A549 (cell line): ENCODE measurements around the gene ADAMTS19. TPM values are rescaled to one million over a fixed set of nuclear protein-coding genes. Genes with fewer than 3 reads are reported as not detected.

Experiments
- ATAC-seq, 2 experiments: fragments of 200-7000 bp in 1 of 2; fragments of >200 bp in 1 of 2; cut with Nextera tagmentation in 1 of 2; cut with Tn5 transposase in 1 of 2; 3 replicates each; pipeline versions ENCODE4 v1.8.0 to v1.9.1; 2018 to 2020; ENCODE audit warnings: mild to moderate bottlenecking in 1 of 2, moderate library complexity in 1 of 2
- CTCF ChIA-PET: fragments of 300-600 bp; sonication (Branson Sonifier 250); formaldehyde crosslinking; extraction: SDS; loops from one replicate; lab custom pipeline; 2021; ENCODE audit warnings: antibody characterized with exemption, inconsistent platforms; lab: Yijun Ruan, JAX
- POLR2A ChIA-PET: fragments of 350-600 bp; formaldehyde crosslinking; extraction: SDS; loops from one replicate; lab custom pipeline; 2021; ENCODE audit warnings: antibody characterized with exemption, inconsistent platforms; lab: Yijun Ruan, JAX
- DNase-seq, 2 experiments: peaks; one replicate each; pipeline versions ENCODE4 v3.0.0 to v3.0.0-alpha.2; 2011 to 2016; ENCODE audit warnings: low read depth in 1 of 2, low spot score in 1 of 2
- FAIRE-seq: peaks from 2 replicates; lab custom pipeline; 2011; peaks lifted over from hg19 to GRCh38; lab: Jason Lieb, UNC
- H3K27ac ChIP-seq, 2 experiments: fragments of >200 bp; sonication (Bioruptor Twin); formaldehyde crosslinking; 3 replicates each; pipeline ENCODE4 v1.5.1; 2016 to 2017
- H3K4me1 ChIP-seq: fragments of >200 bp; sonication (Bioruptor Twin); formaldehyde crosslinking; 3 replicates; pipeline ENCODE4 v1.6.1; 2016
- H3K4me2 ChIP-seq: fragments of >200 bp; sonication (Bioruptor Twin); formaldehyde crosslinking; 3 replicates; pipeline ENCODE4 v1.6.1; 2016
- H3K4me3 ChIP-seq: fragments of >200 bp; sonication (Bioruptor Twin); formaldehyde crosslinking; 3 replicates; pipeline ENCODE4 v1.5.1; 2016
- H3K9me3 ChIP-seq: fragments of >200 bp; sonication (Bioruptor Twin); formaldehyde crosslinking; 3 replicates; pipeline ENCODE4 v1.6.1; 2016
- BHLHE40 ChIP-seq: IDR thresholded peaks from 2 replicates; pipeline ENCODE4 v1.6.1; 2012; ENCODE audit warnings: low read depth, low read length, inconsistent platforms
- CBX2 ChIP-seq: fragments of 200-600 bp; sonication (generic); IDR thresholded peaks from 2 replicates; pipeline ENCODE4 v1.6.1; 2016; ENCODE audit warnings: low read depth, mild to moderate bottlenecking, borderline replicate concordance
- CHD2 ChIP-seq: fragments of 150-350 bp; IDR thresholded peaks from 2 replicates; pipeline ENCODE4 v1.6.1; 2014; ENCODE audit warnings: low read length; ENCODE audit not compliant: partially characterized antibody
- EHF ChIP-seq: fragments of 250-450 bp; sonication (Bioruptor Pico); IDR thresholded peaks from 2 replicates; pipeline ENCODE4 v1.5.0; 2020; ENCODE audit warnings: mild to moderate bottlenecking
- GATA3 ChIP-seq: IDR thresholded peaks from 2 replicates; pipeline ENCODE4 v1.6.1; 2012; ENCODE audit warnings: borderline replicate concordance
- HDAC2 ChIP-seq: fragments of 200-600 bp; sonication (generic); IDR thresholded peaks from 2 replicates; pipeline ENCODE4 v1.6.1; 2016
- HEYL ChIP-seq: fragments of 250-450 bp; sonication (Bioruptor Pico); IDR thresholded peaks from 2 replicates; pipeline ENCODE4 v1.8.0; 2021; ENCODE audit warnings: mild to moderate bottlenecking, moderate library complexity
- HOXB5 ChIP-seq: fragments of 250-450 bp; sonication (Bioruptor Pico); IDR thresholded peaks from 2 replicates; pipeline ENCODE4 v1.5.0; 2020; ENCODE audit warnings: mild to moderate bottlenecking, moderate library complexity
- JUN ChIP-seq, 2 experiments: fragments of >200 bp; sonication (Bioruptor Twin); formaldehyde crosslinking; IDR thresholded peaks; 2 replicates in 1 of 2; 3 replicates in 1 of 2; pipeline ENCODE4 v1.6.1; 2016 to 2017
- KDM1A ChIP-seq: fragments of 200-600 bp; sonication (generic); IDR thresholded peaks from 2 replicates; pipeline ENCODE4 v1.6.1; 2016; ENCODE audit warnings: low read depth, mild to moderate bottlenecking
- KDM5A ChIP-seq: fragments of 200-600 bp; sonication (generic); IDR thresholded peaks from 2 replicates; pipeline ENCODE4 v1.6.1; 2016; ENCODE audit warnings: antibody characterized with exemption, mild to moderate bottlenecking
- MYC ChIP-seq: IDR thresholded peaks from 2 replicates; pipeline ENCODE4 v1.6.1; 2012; ENCODE audit warnings: mild to moderate bottlenecking, inconsistent platforms, low read length, improper control_type of control experiment, borderline replicate concordance
- NFE2L2 ChIP-seq: fragments of 150-350 bp; conservative IDR thresholded peaks from 2 replicates; pipeline ENCODE4 v1.6.1; 2014; ENCODE audit warnings: low read length
- NR3C1 ChIP-seq: fragments of >200 bp; sonication (Bioruptor Twin); formaldehyde crosslinking; IDR thresholded peaks from 3 replicates; pipeline ENCODE4 v1.6.1; 2017
- PHF8 ChIP-seq: fragments of 200-600 bp; sonication (generic); IDR thresholded peaks from 2 replicates; pipeline ENCODE4 v1.6.1; 2016; ENCODE audit warnings: low read depth, mild to moderate bottlenecking, antibody characterized with exemption, moderate library complexity, borderline replicate concordance
- RAD21 ChIP-seq, 2 experiments: fragments of >200 bp in 1 of 2; sonication (Bioruptor Twin) in 1 of 2; formaldehyde crosslinking in 1 of 2; IDR thresholded peaks in 1 of 2; conservative IDR thresholded peaks in 1 of 2; 2 replicates in 1 of 2; 3 replicates in 1 of 2; pipeline ENCODE4 v1.6.1; 2012 to 2018; ENCODE audit warnings: inconsistent platforms in 1 of 2
- RFX5 ChIP-seq: fragments of 450-650 bp; IDR thresholded peaks from 2 replicates; pipeline ENCODE4 v1.7.1; 2014; ENCODE audit warnings: antibody characterized with exemption, mild to moderate bottlenecking, moderate library complexity
- SMC3 ChIP-seq: fragments of >200 bp; sonication (Bioruptor Twin); formaldehyde crosslinking; IDR thresholded peaks from 3 replicates; pipeline ENCODE4 v1.6.1; 2018; ENCODE audit warnings: inconsistent platforms
- ZFP36 ChIP-seq: fragments of 450-650 bp; IDR thresholded peaks from 2 replicates; pipeline ENCODE4 v1.6.1; 2014; ENCODE audit warnings: borderline replicate concordance; ENCODE audit not compliant: partially characterized antibody
- ZNF302 ChIP-seq: fragments of 250-450 bp; sonication (Bioruptor Pico); IDR thresholded peaks from 2 replicates; pipeline ENCODE4 v1.9.0; 2021; ENCODE audit warnings: inconsistent platforms, mild to moderate bottlenecking, moderate library complexity
- WGBS: methylation state at CpG from one replicate; pipeline ENCODE4 v1.1.6; 2017; ENCODE audit errors: missing lambda C conversion rate; 5-methylcytosine and 5-hydroxymethylcytosine counted together
- polyA minus RNA-seq: library from RNA; depleted of rRNA, polyadenylated mRNA; stranded (reverse); fragments of >200 nt; gene quantifications from 2 replicates; pipeline ENCODE4 v1.2.3, GENCODE V29; 2011; rRNA and poly(A)+ RNA removed
- polyA plus RNA-seq, 4 experiments: library from polyadenylated mRNA; depleted of rRNA in 3 of 4; stranded (reverse); fragments of >200 nt; fragmentation: RNase III in 1 of 4; extraction: RNeasy Plus Mini Kit Qiagen cat#74134 plus additional on column Dnase treatment in 1 of 4; gene quantifications; 2 replicates in 3 of 4; 3 replicates in 1 of 4; pipeline ENCODE4 v1.2.3, GENCODE V29; 2011 to 2017
- TF ChIP-seq, protein P1 (sequence below): IDR thresholded peaks from 2 replicates; pipeline ENCODE4 v1.6.1; 2012; ENCODE audit warnings: low read depth, borderline replicate concordance
- TF ChIP-seq, protein P2 (sequence below): IDR thresholded peaks from 2 replicates; pipeline ENCODE4 v1.6.1; 2012
- TF ChIP-seq, protein P3 (sequence below): fragments of >200 bp; sonication (Bioruptor Twin); formaldehyde crosslinking; IDR thresholded peaks from 3 replicates; pipeline ENCODE4 v1.6.1; 2016
- TF ChIP-seq, protein P4 (sequence below): fragments of 250-450 bp; sonication (Bioruptor Pico); IDR thresholded peaks from 2 replicates; pipeline ENCODE4 v1.5.0; 2020; ENCODE audit warnings: low read depth, mild to moderate bottlenecking, moderate library complexity

ADAMTS19 gene, protein sequence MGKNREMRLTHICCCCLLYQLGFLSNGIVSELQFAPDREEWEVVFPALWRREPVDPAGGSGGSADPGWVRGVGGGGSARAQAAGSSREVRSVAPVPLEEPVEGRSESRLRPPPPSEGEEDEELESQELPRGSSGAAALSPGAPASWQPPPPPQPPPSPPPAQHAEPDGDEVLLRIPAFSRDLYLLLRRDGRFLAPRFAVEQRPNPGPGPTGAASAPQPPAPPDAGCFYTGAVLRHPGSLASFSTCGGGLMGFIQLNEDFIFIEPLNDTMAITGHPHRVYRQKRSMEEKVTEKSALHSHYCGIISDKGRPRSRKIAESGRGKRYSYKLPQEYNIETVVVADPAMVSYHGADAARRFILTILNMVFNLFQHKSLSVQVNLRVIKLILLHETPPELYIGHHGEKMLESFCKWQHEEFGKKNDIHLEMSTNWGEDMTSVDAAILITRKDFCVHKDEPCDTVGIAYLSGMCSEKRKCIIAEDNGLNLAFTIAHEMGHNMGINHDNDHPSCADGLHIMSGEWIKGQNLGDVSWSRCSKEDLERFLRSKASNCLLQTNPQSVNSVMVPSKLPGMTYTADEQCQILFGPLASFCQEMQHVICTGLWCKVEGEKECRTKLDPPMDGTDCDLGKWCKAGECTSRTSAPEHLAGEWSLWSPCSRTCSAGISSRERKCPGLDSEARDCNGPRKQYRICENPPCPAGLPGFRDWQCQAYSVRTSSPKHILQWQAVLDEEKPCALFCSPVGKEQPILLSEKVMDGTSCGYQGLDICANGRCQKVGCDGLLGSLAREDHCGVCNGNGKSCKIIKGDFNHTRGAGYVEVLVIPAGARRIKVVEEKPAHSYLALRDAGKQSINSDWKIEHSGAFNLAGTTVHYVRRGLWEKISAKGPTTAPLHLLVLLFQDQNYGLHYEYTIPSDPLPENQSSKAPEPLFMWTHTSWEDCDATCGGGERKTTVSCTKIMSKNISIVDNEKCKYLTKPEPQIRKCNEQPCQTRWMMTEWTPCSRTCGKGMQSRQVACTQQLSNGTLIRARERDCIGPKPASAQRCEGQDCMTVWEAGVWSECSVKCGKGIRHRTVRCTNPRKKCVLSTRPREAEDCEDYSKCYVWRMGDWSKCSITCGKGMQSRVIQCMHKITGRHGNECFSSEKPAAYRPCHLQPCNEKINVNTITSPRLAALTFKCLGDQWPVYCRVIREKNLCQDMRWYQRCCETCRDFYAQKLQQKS
- polyA plus RNA-seq (2011; rRNA removed) (not detected in 2 replicates), polyA plus RNA-seq (2017; fragmentation: RNase III; extraction: RNeasy Plus Mini Kit Qiagen cat#74134 plus additional on column Dnase treatment) (not detected in 3 replicates), polyA minus RNA-seq (not detected in 2 replicates)
- not detected in 2 replicates for polyA plus RNA-seq (2012; cell fraction: cytosol; rRNA removed)
- not detected in 2 replicates for polyA plus RNA-seq (2012; cell fraction: nucleus; rRNA removed)

DNA sequence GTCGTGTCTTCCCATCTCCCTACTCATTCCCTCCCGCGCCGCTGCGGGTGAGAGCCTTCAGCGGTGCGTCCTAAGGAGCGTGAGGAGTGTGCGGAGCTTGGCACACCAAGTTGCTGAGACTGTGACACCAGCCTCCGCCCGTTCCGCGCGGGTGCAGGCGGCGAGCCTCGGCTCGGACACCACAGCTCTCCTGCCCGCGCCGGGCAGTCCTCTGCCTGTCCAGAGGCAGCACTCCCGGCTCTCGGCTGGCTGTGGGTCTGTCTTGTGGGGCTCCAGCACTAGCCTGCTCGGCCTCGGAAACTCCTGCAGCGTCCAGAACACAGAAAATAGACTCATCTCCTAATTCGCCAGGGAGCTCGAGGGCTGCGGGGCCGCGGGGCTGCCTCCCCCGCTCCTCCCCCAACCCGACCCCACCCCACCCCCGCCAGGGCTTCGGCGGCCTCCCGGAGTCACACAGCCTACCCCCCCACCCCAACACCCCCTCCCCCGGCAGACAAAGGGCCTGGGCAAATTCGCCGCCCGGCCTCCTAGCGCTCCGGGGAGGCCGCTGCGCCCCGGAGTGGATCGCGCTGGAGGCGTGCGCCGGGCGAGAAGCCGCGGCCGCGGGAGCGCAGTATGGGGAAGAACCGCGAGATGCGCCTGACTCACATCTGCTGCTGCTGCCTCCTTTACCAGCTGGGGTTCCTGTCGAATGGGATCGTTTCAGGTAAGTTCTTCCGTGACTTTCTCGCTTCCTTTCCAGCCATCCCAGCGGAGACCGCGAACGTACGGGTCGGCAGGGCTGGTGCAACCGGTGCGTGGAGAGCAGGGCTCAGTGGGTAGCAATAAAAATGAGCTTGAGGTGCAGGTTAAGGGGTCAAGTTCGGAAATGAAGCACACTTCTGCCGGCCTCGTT is at the start of gene ADAMTS19:
ADAMTS19 (plus strand) TSS at position 522 of the 895 bp plus-strand sequence; CDS start at position 616, 94 bp downstream.
- Histone ChIP-seq H3K4me3 (peak within 1 kb of the TSS; percentile 43), H3K27ac (peak within 1 kb of the TSS in 1 of 2 experiments; percentile 26; a peak in 1 of 6 replicates), H3K4me2 (peak within 1 kb of the TSS; percentile 98), H3K9me3 (no peaks in the 10 kb centered on the region), H3K4me1 (peaks cover 12% of the 10 kb centered on the region)
- FAIRE-seq (no peak), ATAC-seq (peak; percentile 81 to 89), DNase-seq (peak in 1 of 2 experiments; percentile 14)
- WGBS: 13% methylated on average over 60 of the region's 75 CpGs
- ChIA-PET POLR2A (no interaction called here), CTCF (interaction anchor here (1.7 kb wide), 1 partner anchor 19 kb away, joined by 4 read pairs; no protein-coding TSS in a partner anchor)
- no peak for TF ChIP-seq EHF
- peak; percentile 38 for TF ChIP-seq CHD2

DNA sequence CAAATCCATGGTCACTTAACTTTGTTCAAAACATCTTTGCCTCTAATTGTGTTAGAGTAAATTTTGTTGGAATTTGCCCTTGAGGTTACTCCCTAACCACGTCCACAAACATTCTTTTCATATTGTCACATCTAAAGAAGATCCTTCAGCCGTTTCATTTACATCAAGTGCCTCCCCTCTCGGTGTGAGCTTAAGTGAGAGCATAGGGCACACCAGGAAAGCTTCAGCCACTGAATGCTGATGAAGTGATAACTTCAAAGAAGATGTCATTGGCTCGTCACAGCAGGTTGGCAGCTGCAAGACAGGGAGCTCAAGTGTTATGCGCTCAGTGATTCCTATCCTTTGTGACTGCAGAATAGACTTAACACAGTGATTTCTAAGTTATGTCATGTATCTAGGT is 49.6 kb upstream of the ADAMTS19 start:
- DNase-seq (no peak), ATAC-seq (no peak), FAIRE-seq (no peak)
- H3K27ac ChIP-seq: no peak overlapping the region
- 15% methylated on average over 5 of the region's 5 CpGs for WGBS
- TF ChIP-seq NR3C1 (no peak), SMC3 (no peak), HDAC2 (no peak), ZNF302 (no peak), RFX5 (no peak), CBX2 (no peak), KDM1A (no peak), HOXB5 (no peak), KDM5A (no peak), BHLHE40 (no peak), NFE2L2 (no peak), GATA3 (no peak)
- TF ChIP-seq, protein P1, sequence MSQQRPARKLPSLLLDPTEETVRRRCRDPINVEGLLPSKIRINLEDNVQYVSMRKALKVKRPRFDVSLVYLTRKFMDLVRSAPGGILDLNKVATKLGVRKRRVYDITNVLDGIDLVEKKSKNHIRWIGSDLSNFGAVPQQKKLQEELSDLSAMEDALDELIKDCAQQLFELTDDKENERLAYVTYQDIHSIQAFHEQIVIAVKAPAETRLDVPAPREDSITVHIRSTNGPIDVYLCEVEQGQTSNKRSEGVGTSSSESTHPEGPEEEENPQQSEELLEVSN: no peak
- H3K4me3 ChIP-seq: no peak overlapping the region
- no peaks in the 10 kb centered on the region for H3K9me3 ChIP-seq
- no peak overlapping the region for H3K4me2 ChIP-seq
- no peaks in the 10 kb centered on the region for H3K4me1 ChIP-seq
- ChIA-PET CTCF (interaction anchor here (1.5 kb wide), 1 partner anchor 10 kb away, joined by 4 read pairs; no protein-coding TSS in a partner anchor), POLR2A (no interaction called here)

DNA sequence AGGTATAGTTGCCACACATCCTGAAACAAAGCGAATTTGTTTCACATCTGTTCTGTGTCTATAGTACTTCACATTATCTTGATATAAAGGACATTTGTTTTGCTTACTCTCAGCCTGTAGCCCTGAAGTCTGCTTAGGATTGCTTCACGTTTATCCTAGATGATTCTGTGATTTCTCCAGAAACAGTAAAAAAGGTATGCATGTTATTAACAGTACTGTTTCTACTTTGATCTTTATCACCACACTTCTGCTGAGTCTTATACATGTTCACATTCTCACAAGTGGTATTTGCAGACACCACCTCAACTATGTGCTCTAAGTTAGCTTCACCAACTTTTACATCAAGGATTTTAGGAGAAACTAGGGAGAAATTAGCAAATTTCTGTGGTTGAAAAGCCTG is 47.4 kb upstream of the ADAMTS19 start:
- Histone ChIP-seq H3K4me3 (no peak overlapping the region), H3K9me3 (no peaks in the 10 kb centered on the region), H3K4me2 (no peak overlapping the region), H3K27ac (no peak overlapping the region), H3K4me1 (no peaks in the 10 kb centered on the region)
- DNase-seq: no peak
- FAIRE-seq: no peak
- CTCF ChIA-PET: no interaction called here
- no peak for ATAC-seq
- POLR2A ChIA-PET: no interaction called here
- WGBS: 0% methylated on average over 2 of the region's 2 CpGs
- no peak for TF ChIP-seq HEYL
- TF ChIP-seq RFX5: no peak
- no peak for TF ChIP-seq RAD21 (conservative IDR thresholded peaks at IDR 0.05 in 1 of 2, IDR thresholded peaks at IDR 0.05 in 1 of 2)
- TF ChIP-seq CBX2: no peak
- TF ChIP-seq ZFP36: no peak
- no peak for TF ChIP-seq ZNF302
- TF ChIP-seq MYC: no peak
- TF ChIP-seq, protein P2, sequence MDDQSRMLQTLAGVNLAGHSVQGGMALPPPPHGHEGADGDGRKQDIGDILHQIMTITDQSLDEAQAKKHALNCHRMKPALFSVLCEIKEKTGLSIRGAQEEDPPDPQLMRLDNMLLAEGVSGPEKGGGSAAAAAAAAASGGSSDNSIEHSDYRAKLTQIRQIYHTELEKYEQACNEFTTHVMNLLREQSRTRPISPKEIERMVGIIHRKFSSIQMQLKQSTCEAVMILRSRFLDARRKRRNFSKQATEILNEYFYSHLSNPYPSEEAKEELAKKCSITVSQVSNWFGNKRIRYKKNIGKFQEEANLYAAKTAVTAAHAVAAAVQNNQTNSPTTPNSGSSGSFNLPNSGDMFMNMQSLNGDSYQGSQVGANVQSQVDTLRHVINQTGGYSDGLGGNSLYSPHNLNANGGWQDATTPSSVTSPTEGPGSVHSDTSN: no peak
- TF ChIP-seq, protein P3, sequence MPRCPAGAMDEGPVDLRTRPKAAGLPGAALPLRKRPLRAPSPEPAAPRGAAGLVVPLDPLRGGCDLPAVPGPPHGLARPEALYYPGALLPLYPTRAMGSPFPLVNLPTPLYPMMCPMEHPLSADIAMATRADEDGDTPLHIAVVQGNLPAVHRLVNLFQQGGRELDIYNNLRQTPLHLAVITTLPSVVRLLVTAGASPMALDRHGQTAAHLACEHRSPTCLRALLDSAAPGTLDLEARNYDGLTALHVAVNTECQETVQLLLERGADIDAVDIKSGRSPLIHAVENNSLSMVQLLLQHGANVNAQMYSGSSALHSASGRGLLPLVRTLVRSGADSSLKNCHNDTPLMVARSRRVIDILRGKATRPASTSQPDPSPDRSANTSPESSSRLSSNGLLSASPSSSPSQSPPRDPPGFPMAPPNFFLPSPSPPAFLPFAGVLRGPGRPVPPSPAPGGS: no peak
- TF ChIP-seq JUN (IDR thresholded peaks at IDR 0.05): no peak
- no peak for TF ChIP-seq KDM1A
- no peak for TF ChIP-seq KDM5A
- TF ChIP-seq PHF8: no peak
- TF ChIP-seq, protein P4, sequence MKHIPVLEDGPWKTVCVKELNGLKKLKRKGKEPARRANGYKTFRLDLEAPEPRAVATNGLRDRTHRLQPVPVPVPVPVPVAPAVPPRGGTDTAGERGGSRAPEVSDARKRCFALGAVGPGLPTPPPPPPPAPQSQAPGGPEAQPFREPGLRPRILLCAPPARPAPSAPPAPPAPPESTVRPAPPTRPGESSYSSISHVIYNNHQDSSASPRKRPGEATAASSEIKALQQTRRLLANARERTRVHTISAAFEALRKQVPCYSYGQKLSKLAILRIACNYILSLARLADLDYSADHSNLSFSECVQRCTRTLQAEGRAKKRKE: no peak
